PC-9 (cell line): ENCODE measurements around the gene FLNB. TPM values are rescaled to one million over a fixed set of nuclear protein-coding genes. Genes with fewer than 3 reads are reported as not detected.

ENCODE experiments used
- BruUV-seq: library from RNA; stranded (reverse); fragments of 400-500 nt; replicated peaks from 2 replicates; lab custom pipeline; 2021; lab: Mats Ljungman, UMichigan
- CTCF ChIA-PET: fragments of 300-600 bp; sonication (Branson Sonifier 250); formaldehyde crosslinking; loops from one replicate; lab custom pipeline; 2022; ENCODE audit warnings: antibody characterized with exemption; lab: Charles Lee
- POLR2A ChIA-PET: fragments of 300-600 bp; sonication (Branson Sonifier 250); formaldehyde crosslinking; loops from one replicate; lab custom pipeline; 2022; ENCODE audit warnings: antibody characterized with exemption; ENCODE audit not compliant: unreplicated experiment; lab: Charles Lee
- DNase-seq, 2 experiments: peaks; one replicate each; pipeline versions ENCODE4 v3.0.0 to v3.0.0-alpha.2; 2015 to 2022; ENCODE audit warnings: mixed read lengths in 1 of 2
- H2AFZ ChIP-seq: fragments of 200-600 bp; sonication (generic); 2 replicates; pipeline ENCODE4 v1.8.1; 2017; ENCODE audit warnings: antibody characterized with exemption
- H3F3A ChIP-seq: fragments of 200-600 bp; sonication (generic); 2 replicates; pipeline ENCODE4 v1.8.1; 2017; ENCODE audit warnings: antibody characterized with exemption, mild to moderate bottlenecking, low read depth; ENCODE audit not compliant: insufficient read depth
- H3K27ac ChIP-seq: fragments of 200-600 bp; sonication (generic); 2 replicates; pipeline ENCODE4 v1.6.1; 2016; ENCODE audit warnings: mixed run types
- H3K27me3 ChIP-seq: fragments of 200-600 bp; sonication (generic); 2 replicates; pipeline ENCODE4 v1.6.1; 2016; ENCODE audit warnings: low read depth, mixed run types; ENCODE audit not compliant: insufficient read depth
- H3K36me3 ChIP-seq: fragments of 200-600 bp; sonication (generic); 2 replicates; pipeline ENCODE4 v1.6.1; 2016; ENCODE audit warnings: low read depth, mixed run types
- H3K4me1 ChIP-seq: fragments of 200-600 bp; sonication (generic); replicated peaks from 2 replicates; pipeline ENCODE4 v1.6.1; 2016; ENCODE audit warnings: mixed run types; ENCODE audit not compliant: insufficient read depth
- H3K4me2 ChIP-seq: fragments of 200-600 bp; sonication (generic); 2 replicates; pipeline ENCODE4 v1.6.1; 2017; ENCODE audit warnings: mixed run types
- H3K4me3 ChIP-seq: fragments of 200-600 bp; sonication (generic); 2 replicates; pipeline ENCODE4 v1.6.1; 2016; ENCODE audit warnings: mixed run types
- H3K79me2 ChIP-seq: fragments of 200-600 bp; sonication (generic); 2 replicates; pipeline ENCODE4 v1.6.1; 2017; ENCODE audit warnings: low read depth, mixed run types
- H3K9me2 ChIP-seq: fragments of 200-600 bp; sonication (generic); 2 replicates; pipeline ENCODE4 v1.8.1; 2017; ENCODE audit warnings: mild to moderate bottlenecking; ENCODE audit not compliant: insufficient read depth
- H3K9me3 ChIP-seq: fragments of 200-600 bp; sonication (generic); 2 replicates; pipeline ENCODE4 v1.8.1; 2016; ENCODE audit warnings: low read depth; ENCODE audit not compliant: insufficient read depth
- H4K20me1 ChIP-seq: fragments of 200-600 bp; sonication (generic); 2 replicates; pipeline ENCODE4 v1.8.1; 2017; ENCODE audit not compliant: insufficient read depth
- CTCF ChIP-seq: fragments of 200-600 bp; sonication (generic); conservative IDR thresholded peaks from 2 replicates; pipeline ENCODE4 v1.6.1; 2017; ENCODE audit warnings: mixed run types, antibody characterized with exemption, mild to moderate bottlenecking, moderate library complexity
- EZH2 ChIP-seq: fragments of 200-600 bp; sonication (generic); IDR thresholded peaks from 2 replicates; pipeline ENCODE4 v1.8.0; 2017; ENCODE audit warnings: antibody characterized with exemption, low read depth
- intact Hi-C: fragments of 100-400 bp; cut with micrococcal nuclease; formaldehyde crosslinking; loops from one replicate; pipeline ENCODE4 v1.10.0; 2022; ENCODE audit not compliant: unreplicated experiment
- total RNA-seq: library from RNA; stranded (reverse); gene quantifications from 2 replicates; pipeline ENCODE4 v1.2.3, GENCODE V29; 2021

FLNB gene
- total RNA-seq, 1 experiment from 2014 or later, result 349 TPM

- Histone ChIP-seq H3K27ac (peak overlapping the region; percentile 93), H4K20me1 (no peaks in the 10 kb centered on the region), H3K9me3 (no peaks in the 10 kb centered on the region), H3K4me1 (peaks cover 46% of the 10 kb centered on the region), H2AFZ (no peak overlapping the region), H3K9me2 (no peaks in the 10 kb centered on the region), H3K27me3 (no peaks in the 10 kb centered on the region), H3K4me2 (peak overlapping the region; percentile 69), H3K4me3 (no peak overlapping the region), H3K79me2 (no peaks in the 10 kb centered on the region), H3F3A (peaks cover 36% of the 10 kb centered on the region), H3K36me3 (no peaks in the 10 kb centered on the region)
- CTCF ChIA-PET, result no interaction called here
- TF ChIP-seq EZH2, result no peak
- no peak for TF ChIP-seq CTCF
- TSS peak; percentile 69 for BruUV-seq
- POLR2A ChIA-PET, result interaction anchor here (0.6 to 1.2 kb wide), 3 partner anchors 12 to 29 kb away, joined by 3 to 4 read pairs (median 4); no protein-coding TSS in a partner anchor
- DNase-seq, result peak; percentile 66 to 73
- intact Hi-C loops, result loop anchor here (1.0 to 10.0 kb wide), 3 partner anchors 21 to 45 kb away; no protein-coding TSS in a partner anchor
These were observed 8.7 kb upstream of the FLNB start for GRCh38 chr3:57999417-58000115.

- no peaks in the 10 kb centered on the region for H4K20me1 ChIP-seq
- no peaks in the 10 kb centered on the region for H3K36me3 ChIP-seq
- intact Hi-C loops, result loop anchor here (1.0 to 10.0 kb wide), 2 partner anchors 28 to 46 kb away; no protein-coding TSS in a partner anchor
- TF ChIP-seq CTCF, result no peak
- TF ChIP-seq EZH2, result no peak
- H3K4me3 ChIP-seq, result no peak overlapping the region
- H3K27ac ChIP-seq, result peak overlapping the region; percentile 93
- no peak overlapping the region for H2AFZ ChIP-seq
- peaks cover 55% of the 10 kb centered on the region for H3K4me1 ChIP-seq
- H3K27me3 ChIP-seq, result no peaks in the 10 kb centered on the region
- H3K79me2 ChIP-seq, result no peaks in the 10 kb centered on the region
- peak; percentile 85 to 90 for DNase-seq
- no peaks in the 10 kb centered on the region for H3K9me3 ChIP-seq
- TSS peak; percentile 75 for BruUV-seq
- ChIA-PET POLR2A (interaction anchor here (0.6 to 1.4 kb wide), 9 partner anchors 8 to 117 kb away, joined by 4 to 15 read pairs (median 6); no protein-coding TSS in a partner anchor), CTCF (no interaction called here)
- peak overlapping the region; percentile 69 for H3K4me2 ChIP-seq
- no peaks in the 10 kb centered on the region for H3K9me2 ChIP-seq
- peaks cover 45% of the 10 kb centered on the region for H3F3A ChIP-seq
These were observed 7.7 kb upstream of the FLNB start for GRCh38 chr3:58000306-58001085.

GRCh38 chr3:58001086-58001467 is 7.1 kb upstream of the FLNB start:
- ChIA-PET POLR2A (interaction anchor here (0.5 to 1.4 kb wide), 7 partner anchors 9 to 116 kb away, joined by 4 to 15 read pairs (median 6); no protein-coding TSS in a partner anchor), CTCF (no interaction called here)
- Histone ChIP-seq H3F3A (peaks cover 50% of the 10 kb centered on the region), H2AFZ (no peak overlapping the region), H3K79me2 (no peaks in the 10 kb centered on the region), H3K36me3 (no peaks in the 10 kb centered on the region), H3K27me3 (no peaks in the 10 kb centered on the region), H3K9me2 (no peaks in the 10 kb centered on the region), H3K9me3 (no peaks in the 10 kb centered on the region), H3K27ac (peak overlapping the region; percentile 93), H4K20me1 (no peaks in the 10 kb centered on the region), H3K4me1 (peaks cover 61% of the 10 kb centered on the region), H3K4me2 (0 out of 2 replicates have a peak overlapping the region, but pooled peaks have one; percentile 69), H3K4me3 (no peak overlapping the region)
- intact Hi-C loops, result loop anchor here (10.0 kb wide), 1 partner anchor 46 kb away; no protein-coding TSS in a partner anchor
- DNase-seq, result no peak
- TSS peak; percentile 30 for BruUV-seq
- TF ChIP-seq CTCF, result no peak
- TF ChIP-seq EZH2, result no peak
